GM19395 (cell line): Measurements from ENCODE around the gene RNF220.

ENCODE experiments used
- ATAC-seq: cut with Tn5 transposase; IDR thresholded peaks from one replicate; pipeline ENCODE4 v1.9.1; 2021; ENCODE audit warnings: mild to moderate bottlenecking, moderate library complexity; ENCODE audit not compliant: unreplicated experiment

RNF220 gene

DNA sequence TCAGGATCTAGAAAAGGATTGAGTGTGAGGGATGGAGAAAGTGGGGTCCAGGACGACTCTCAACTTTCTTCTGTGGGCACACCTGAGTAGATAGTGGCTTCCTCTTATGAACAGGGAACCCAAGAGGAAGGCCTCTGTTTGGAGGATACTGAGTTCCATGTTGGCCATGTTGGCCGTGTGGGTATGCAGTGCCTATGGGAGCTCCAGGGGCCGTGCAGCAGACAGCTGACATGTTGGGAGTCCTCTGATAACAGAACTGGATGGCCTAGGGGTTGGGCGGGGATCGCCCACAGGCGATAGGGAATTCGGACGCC, 226.2 kb downstream of the RNF220 start:
- ATAC-seq: peak; percentile 28

DNA sequence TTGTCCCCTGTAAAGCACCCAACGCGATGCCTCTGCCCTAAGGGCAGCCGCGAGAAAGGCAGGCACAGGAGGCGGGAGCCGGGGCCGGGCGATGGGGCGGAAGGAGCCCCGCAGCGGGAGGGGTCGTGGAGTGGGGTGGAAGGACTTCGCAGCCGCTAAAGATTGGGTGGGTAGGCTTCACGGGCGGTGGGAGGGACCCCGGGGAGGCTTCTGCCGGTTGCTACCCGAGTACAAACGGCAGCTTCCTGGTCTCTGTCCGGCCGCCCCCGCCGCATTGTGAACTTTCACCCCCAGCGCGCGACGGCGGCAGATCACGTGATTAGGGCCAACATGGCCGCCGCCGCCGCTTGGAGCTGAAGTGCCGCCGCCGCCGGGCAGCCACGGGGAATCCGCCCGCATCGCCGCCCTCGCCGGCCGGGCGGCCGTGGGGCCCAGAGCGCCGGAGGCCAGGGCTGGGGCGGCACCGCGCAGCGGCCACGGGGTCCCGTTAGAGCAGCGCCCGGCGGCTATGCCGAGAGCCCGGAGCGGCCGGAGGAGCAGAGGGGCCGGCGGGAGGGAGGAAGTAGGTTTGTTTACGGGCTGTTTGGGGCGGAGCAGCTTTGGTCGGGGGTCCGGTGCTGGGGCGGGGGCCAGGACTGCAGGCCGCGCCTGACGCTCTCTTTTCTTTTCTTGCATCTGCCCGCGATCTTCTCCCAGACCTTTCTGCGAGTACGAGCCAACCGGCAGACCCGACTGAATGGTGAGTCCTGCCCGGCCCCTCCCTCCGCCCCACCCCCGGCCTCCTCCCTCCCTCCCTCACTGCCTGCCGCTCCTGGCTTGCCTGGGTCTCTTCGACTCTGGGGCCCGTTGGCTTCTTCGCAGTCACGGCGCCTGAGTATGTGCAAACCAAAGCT, 226.8 kb downstream of the RNF220 start:
- ATAC-seq: peak; percentile 69

DNA sequence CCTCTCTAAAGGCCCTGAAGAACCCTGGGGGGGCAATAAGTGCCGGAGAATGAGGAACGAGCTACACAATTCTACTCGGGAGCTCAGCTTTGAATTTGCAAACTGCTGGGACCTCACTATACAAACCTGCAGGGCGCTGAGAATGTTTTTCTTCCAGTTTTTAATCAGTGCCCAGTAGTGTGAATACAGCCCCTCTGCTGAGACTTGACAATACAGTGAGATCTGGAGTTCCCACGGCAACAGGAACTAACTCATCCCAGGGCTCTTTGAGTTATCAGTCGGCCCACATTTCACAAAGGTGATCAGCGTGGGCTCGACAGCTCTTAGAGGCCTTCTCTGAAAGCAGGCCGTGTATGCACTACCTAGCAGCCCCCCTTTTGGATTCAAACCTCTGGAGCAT, 227.5 kb downstream of the RNF220 start:
- ATAC-seq: no peak

DNA sequence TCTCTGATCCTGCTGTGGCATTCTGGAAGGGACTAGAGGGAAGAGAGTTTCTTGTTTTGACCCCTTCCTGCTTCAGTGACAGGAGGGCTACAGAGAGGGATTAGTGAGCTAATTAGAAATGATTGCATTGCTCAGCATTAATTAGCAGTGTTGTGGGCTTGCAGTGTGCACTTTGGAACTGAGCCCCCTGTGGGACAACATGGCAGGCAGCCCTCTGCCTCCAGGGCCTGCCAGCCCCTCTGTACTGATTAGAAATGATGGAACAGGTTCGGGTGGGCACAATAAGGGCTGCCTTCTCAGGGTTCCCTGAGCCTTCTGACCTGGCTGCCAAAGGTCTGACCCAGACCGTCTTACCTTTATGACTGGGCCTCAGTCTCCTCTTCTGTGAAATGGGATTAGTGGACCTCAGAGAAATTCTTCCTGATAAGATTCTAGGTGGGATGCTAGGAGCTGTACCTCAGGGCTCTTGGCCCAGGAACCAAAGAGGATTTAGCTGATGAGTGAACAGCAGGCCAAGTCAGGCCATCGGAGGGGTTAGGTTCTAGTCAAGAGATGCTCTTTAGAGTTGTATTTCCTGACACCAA, 229.6 kb downstream of the RNF220 start:
- ATAC-seq: no peak

DNA sequence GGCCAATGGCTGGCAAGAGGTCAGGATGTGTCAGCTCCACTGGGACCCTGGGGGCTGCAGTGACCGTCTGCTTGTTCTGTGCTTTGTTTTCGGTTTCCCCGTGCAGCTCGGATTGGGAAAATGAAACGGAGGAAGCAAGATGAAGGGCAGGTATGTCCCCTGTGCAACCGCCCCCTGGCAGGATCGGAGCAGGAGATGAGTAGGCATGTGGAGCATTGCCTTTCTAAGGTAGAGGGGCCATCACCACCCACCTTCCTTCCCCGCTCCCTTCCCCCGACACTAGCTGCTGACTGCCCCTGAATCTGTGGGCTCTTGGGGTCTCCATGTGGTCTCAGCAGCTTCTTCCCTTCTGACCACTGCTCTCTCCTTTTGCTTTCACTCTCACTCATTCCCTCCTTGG, 230.4 kb downstream of the RNF220 start:
- ATAC-seq: no peak

DNA sequence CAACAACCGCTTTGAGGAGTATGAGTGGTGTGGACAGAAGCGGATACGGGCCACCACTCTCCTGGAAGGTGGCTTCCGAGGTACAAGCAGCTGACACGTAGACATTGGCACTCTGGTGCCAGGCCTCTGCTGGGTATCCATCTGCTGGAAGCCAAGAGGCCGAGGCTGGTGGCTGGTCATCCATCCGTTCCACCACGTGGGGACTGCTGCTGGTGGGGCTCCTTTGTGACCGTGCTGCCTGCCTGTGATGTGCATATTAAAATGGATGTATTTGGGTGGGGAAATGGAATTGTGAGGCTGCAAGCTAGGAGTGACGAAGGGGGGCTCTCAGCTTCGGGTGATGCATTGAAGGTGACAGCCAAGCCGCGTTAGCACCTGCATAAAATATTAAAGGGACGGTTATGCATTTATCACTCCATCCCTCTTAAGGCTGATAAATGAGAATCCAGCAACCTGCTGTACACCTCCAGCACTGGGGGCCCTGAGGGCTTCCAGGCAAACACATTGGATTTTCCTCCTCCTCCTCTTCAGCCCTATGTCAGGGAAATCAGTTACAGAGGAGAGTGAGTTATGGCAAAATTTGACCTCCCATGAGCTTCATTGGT, 231.1 kb downstream of the RNF220 start:
- ATAC-seq: no peak

DNA sequence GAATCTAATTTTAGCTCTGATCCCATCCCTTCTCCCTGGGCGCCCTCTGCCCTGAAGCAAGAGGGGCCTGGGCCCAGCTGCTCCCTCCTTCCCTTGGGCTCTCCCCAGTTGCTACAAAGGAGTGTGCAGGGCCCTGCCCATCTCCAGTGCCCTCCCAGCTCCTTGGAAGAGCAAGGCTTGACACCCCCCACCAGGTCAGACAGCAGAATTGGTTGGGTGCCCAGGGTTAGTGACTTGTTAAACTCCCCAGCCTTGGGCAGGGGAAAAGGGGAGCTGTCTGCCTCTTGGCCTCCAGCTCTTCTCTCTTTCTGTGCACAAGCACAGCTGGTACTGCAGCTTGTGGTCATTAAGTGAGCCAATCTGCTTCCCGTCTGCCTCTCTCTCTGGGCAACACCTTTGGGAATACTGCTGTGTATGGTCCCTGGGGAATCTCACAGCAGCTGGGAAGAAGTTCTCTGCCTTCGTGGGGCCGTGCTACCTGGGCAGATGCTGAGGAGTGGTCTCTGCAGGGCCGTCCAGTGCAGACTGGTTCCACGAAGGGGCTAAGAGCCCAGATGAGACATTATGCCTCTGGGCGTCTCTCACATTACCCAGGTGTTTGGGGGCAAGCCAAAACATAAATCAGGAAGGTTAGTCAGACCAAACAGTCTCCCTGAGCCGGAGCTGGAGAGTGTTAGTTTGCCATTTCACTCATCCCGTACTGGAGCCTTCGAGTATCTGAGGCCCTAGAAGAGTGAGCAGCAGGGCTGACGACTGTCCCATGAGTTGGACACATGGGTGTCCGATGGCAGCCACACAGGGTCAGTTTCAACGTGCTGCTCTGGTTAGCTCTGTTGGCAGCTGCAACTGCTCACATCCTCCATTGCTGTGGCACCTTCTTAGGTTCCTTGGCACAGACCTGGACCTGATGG, 231.9 kb downstream of the RNF220 start:
- no peak for ATAC-seq

DNA sequence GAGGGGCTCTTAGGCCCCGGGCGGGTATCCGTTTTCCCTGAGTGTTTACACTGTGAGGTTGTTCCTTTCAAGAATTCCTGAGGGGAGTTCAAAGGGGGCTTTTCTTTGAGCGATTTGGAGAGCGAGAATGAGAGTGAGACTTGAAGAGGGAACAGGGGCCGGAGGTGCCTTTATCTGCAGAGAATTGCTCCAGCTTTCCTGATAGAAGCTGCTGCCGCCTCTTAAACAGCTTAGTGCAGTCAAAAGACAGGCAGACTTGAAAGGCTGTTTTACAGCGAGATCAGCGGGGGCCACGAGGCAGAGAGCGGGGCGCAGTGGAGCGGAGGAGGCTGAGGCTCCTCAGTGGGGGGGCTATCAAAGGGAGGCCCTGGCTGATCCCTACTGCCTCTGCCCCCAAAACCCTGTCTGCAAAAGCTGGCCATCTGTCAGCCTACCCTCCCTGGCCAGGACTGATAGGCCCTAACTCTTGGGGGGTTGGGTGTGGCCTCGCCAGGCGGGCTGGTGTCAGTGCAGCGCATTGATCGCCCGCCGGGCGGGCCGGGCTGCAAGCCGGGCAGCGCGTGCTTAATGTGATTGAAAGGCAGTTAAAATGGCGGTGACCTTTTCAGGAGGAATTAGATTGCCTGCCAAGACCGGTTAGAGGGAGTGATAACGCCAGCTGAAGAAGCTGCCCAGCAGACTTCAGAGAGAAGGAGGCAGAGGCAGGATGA, 232.8 kb downstream of the RNF220 start:
- ATAC-seq: no peak

DNA sequence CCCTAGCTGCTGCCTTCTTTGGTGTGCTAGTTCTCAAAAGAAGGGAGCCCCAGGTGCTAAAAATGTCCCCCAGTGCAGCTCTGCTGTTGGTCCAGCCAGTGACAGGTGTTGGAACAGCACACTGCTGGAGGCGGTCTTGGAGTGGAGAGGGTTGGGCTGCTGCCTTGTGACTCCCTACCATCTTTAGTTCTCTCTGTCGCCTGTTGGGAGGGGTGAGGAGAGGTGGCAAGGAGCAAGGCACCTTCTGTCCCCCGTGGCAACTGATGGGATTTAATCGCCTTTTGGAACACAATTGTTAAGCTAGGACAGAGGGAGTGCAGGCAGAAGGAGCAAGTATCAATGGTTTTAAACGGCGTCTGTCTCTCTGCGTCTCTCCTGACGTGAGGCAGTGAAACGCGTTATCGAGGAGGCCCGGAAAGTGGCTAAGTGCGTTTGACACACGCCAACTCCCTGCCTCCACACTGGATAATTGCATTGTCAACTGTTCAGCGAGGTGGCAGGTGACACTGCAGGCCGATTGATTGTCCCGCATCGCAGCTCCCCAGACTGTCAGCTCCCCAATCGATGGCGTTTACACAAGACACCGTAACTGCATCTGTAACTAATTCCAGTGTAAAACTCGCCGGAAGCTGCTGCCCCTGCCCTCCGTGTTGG, 235.3 kb downstream of the RNF220 start:
- no peak for ATAC-seq

DNA sequence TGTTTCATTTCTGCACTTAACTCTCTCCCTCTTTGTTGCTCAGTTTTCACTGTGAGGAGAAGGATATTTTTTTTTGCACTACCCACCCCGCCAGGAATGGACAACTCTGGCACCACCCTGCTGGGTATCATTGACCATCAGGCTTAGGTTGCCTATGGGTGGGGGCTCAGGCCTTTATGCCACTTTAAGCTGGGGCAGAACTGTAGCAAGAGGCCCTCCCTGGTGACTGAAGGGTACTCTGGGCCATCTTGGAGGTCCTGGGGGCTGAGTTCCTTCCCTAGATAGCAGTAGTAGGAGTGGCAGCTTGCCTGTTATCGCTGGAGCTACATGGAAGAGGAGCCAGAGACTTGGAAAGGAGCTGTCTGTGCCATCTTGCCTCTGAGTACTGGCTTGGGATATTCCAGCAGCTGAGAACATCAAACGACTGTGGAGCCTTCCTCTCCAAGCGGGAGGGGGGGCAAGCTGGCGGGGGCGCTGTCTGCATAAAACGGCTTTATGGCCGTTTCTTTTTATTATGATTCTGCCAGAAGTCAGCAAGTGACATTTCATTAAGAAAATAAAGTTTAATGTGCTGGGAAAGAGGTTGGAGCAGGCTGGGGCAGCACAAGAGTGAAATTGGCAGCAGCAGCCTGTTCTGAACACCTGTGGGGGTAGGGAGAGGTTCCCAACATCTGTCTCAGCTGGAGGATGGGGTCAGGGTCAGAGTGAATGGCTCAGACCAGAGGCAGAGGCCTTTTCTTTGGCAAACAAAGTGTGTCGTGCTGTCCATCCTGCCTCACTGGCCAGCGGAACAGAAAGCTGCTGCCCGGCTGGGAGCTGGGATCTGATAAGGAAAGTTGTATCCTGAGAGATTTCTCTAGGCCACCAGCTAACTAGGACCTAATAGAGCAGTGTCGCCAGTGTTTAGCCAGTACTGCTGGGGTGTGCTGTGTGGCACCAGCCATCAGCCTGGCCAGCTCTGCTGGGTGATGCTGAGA, 236.4 kb downstream of the RNF220 start:
- ATAC-seq: no peak

DNA sequence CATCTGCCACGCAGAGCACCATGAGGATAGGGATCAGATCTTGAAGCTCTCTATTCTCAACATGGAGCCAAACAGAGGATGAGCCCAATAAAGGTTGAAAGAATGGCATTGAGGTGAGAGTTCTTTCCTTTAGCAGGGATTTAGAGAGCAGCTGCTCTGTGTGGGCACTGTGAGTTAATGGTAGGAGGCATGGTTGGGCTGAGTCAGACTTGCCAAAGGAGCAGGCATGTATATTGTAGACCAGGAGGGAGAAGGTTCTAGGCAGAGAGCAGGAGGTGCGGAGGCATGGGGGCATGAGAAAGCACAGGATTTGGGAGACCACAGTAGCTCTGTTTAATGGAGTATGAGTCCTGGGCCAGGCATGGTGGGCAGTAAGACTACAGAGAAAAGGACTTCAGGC, 237.2 kb downstream of the RNF220 start:
- ATAC-seq: no peak

DNA sequence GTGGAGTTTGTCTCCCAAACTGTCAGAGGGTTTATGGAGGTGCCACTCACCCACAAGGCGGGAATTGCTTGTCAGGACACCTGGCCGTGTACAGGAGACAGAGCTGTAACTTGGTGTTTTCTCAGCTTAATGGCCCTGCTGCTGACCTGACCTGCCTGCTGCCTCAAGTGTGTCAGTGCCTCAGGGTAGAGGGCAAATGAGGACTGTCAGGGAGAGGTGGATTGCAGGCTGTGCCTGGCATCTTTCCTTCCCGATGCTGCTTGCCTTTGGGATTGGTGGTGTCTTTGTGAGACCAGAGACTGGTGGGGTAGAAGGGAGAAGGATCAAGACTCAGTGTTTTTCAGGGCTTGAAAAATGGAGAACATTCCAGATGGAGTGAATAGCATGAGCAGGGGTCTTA, 237.9 kb downstream of the RNF220 start:
- ATAC-seq: no peak

DNA sequence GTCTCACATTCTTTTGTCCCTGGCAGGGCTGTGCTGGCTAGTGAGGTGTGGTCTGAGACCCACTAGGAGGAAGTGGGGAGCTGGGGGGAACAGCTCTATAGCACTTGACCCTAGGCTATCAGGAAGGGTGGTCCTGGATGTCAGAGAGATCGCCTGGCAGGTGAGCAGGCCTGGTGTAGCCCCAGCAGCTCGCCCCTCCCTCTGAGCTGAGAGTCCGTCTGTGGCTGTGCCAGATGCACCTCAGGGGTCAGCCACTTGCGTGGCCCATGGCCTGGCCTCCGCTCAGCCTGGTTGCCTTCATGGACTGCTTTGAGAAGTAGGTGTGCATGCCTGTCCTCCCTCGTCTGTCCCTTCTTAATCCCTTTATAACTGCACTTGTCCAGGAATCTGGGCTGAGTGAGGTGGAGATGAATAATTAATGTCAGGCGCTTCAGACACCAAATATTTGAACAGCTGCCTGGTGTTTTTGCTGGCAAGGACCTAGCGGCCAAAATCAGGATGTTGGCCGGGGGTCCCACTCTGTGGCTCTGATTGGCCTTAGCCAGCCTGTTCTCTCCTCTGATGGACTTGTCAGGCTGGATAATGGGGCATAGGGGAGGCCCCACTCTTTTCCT, 238.8 kb downstream of the RNF220 start:
- no peak for ATAC-seq

DNA sequence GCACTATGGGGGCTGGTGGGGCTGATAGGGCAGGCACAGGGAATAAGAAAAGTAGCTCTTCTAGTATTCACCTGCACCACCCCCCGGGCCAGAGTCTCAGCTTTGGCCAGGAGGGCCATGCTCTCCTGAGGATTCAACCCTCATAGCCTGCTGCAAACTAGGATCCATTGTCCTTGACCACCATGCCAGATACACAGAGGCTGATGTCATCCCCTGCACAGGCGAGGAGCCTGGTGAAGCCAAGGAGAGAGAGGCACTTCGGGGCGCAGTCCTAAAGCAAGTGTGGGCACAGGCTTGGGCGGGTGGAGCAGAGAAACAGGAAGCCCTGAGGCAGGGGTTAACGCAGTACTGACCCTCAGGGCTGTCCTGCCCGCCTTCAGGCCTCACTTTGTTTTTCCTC, 239.8 kb downstream of the RNF220 start:
- ATAC-seq: no peak

DNA sequence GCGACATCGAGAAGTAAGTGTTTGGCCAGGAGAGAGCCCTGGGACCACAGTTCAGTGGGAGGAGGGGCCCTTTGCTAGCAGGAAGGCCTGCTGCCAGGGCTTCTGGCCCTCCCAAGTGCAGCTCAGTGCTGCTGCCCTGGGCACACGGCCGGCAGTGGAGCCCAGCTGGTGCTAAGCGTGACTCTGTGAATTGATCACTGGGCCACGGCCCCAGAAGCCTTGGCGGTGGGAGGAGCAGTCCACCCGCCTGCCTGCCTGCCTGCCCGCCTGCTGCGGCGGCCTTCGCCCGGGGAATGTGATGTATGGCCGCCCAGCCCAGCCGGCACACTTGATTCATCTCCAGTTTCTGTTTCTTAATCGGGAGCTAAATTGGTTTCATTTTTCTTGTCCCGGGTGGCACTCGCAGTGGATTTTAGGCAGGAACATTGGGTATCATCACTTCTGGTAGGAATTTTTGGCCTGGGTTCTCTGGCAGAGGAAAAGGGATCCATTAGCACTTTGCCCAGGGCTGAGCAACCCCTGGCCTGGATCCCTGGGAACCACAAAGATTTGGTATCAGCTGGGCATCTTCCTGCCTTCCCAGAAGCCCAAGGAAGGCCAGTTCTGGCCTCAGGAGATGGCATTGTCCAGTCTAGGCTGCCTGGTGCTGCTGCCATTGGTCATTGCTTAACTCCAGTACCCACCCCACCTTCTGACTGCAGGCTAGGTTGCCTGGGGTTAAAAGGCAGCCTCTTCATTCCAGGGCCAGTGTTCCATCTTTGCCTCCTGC, 240.6 kb downstream of the RNF220 start:
- ATAC-seq: no peak

DNA sequence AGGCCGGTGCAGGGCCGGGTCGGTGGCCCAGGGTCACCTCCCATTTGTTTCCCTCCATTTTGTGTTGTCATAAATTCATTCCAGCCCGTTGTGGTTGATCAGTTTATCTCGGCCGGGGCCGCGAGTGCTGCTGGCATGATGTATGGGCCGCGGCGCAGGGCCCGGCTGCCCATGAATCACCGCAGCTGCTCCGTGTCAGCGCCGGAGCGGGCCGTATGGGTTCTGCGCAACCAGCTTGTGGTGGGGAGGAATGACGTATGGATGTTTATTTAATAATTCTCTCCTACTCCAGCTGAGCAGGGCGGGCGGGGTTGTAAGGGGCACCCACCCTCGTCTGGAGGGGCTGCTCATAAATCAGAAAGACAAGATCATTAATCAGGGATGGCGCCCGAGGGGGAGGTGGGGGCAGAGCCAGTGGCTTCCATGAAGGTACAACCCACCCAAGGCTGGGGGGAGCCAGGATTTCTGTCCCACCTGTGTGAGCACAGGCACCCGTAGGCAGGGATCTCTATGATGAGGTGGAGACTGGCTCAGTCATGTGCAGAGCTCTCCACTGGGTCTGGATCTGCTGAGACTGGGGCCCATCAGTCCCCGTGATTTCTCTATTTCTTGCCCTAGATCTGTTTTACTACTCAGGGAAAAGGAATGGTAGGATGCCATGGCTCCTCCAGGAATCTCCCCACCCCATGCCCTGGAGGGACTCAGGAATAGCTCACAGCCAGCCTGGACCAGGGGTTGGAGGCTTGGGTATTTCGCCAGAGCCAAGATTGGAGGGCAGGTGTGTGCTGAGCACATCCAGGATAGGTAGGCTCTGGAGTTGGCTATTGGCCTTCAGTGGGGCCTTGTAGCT, 241.4 kb downstream of the RNF220 start:
- no peak for ATAC-seq

DNA sequence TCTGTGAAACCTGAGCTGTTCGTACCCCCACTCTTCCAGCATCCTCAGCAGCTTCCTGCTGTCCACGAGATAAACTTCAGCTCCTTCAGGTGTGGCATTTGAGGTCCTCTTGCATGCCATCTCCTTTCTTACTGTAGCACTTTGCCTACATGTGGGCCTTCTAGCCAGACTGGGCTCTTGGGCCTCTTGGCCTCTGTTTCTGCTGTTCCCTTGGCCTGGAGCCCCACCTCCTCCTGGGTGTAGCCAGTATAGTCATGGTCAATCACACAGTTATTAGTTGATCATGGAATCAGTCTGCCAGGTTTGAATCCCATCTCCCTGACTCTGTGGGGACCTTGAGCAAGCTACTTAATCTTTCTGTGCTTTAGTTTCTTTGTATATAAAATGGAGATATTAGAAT, 242.8 kb downstream of the RNF220 start:
- ATAC-seq: no peak
